ENCODE measurements around the gene SDCBP2.

SDCBP2 gene

DNA sequence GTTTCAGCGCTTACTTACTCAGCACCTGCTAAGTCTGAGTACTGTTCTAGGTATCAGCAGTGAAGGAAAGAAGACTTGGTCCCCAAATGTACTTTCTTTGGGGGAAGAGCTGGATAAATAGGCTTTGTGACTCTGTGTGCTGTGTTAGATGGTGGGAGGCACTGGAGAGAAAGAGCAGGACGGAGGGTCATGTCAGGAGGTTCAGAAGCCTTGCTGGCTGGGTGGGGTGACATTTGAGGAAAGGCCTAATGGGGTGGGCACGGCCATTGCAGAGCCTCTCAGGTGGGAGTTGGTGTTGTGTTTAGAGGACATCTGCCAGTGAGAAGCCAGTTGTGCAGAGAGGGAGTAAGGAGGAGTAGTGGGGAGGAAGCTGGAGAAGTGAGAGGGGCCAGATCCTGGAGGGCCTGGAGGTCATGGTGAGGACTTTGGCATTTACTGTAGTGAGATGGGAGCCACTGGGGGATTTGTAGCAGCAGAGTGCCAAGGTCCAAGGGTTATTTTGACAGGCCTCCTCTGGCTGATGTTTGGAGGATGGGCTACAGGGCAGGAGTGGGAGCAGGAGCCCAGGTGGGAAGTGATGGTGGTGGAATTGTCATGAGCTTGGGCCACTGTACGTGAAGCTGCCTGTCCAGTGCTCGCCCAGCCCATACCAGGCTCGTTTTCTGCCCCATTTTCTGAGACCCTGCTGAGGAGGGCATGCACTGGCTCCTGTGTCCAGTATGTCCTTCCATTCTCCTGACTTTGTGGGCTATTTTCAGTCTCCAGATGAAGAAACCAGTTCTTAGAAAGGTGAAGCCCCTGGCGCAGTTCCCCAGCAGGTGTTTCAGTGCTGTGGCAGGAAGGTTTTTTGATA, 886 bp downstream of the SDCBP2 start:
- no peak for DNase-seq

DNA sequence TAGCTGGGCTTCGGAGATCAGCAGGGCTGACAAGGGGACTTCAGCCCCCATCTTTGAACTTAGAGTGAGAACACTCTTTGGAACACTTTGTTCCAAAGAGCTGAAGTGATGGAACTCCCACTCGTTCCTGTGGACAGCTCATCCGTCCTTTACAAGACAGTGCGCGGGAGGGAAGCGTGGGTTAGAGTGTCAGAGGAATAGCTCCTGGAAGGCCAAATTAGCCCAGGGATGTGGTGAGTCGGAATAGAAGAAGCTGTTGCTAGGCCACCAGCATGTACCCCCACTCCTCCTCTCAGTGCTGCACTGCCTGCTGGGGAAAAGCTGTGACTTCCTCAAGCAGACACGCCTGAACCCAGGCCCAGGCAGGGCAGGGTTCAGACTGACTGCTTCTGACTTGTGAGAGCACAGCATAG, 1.7 kb downstream of the SDCBP2 start:
- DNase-seq = no peak

DNA sequence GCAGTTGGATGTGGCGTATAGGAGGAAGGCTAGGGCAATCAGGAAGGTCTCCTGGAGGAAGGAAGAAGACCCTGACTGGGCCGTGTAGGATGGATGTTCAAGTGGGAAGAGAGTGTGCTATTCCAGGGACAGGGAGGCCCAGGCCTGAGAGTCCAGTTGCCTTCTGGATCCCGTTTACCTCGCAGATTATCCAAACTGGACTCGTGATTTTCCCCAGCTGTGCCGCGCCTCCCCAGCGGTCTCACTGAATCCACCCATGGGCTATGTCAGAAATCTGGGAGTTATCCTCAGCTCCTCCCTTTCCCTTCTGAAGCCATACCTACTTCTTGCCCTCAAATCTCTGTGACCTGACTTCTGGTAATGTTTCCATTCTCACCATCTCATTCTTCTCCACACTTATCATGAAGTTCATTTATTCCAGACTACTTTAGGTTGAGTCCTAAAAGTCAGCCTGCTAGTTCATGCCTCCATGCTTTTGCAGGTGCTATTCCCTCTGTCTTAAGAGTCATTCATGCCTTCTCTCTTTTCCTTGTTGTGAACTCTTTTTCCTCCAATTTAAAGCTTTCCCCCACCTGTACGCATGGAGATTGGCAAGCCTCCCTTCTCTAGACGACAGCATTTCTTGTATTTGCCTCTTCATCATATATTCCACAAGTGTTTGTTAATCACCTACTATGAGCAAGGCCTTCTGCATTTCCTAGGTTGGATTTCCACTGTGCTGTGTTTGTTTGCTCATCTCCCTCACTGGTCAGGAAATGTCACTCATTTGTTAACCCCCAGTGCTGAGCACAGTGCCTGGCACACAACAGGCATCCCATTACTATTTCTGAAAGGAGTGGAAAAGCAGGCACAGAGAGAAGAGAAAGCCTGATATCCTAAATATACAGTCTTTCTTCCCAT, 2.7 kb downstream of the SDCBP2 start:
- no peak for DNase-seq

DNA sequence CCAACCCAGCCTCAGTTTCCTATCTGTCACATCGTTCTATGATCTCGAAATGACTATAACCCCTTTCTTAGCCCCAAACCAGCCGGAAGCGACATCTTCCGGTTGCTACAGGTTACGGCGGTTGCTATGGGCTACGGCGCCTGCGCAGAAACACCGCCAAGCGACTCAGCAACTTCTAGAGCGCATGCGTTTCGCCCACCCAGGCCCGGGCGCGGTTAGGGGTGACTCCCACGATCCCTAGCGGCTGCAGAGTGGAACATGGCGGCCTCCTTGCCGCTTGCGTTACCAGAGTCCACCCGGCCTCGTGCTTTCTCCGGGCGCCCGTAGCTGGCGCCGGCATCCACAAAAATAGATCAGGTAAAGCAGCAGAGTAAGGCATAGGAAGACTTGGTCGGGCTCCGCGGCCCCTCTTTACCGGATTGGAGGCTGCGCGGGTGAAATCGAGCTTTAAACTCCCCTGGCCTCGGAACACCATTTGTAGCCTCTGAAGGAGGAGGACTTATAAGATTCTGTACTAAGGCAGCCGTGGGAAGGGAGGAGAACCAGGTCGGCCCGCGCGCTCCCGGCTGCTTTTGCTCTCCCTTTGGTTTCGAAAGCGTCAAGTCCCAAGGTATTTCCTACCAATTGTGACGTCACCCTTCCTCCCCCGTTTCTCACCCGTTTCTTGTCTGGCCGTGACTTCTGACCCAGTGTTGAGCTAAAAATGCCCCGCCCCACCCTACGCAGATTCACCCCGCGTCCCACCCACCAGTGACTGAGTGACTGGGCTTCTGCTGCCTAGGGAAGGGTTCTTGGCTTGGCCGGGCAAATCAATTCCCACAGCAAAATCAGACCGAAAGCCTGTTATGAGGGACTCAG, 3.5 kb downstream of the SDCBP2 start:
- peak; percentile 98 for DNase-seq

DNA sequence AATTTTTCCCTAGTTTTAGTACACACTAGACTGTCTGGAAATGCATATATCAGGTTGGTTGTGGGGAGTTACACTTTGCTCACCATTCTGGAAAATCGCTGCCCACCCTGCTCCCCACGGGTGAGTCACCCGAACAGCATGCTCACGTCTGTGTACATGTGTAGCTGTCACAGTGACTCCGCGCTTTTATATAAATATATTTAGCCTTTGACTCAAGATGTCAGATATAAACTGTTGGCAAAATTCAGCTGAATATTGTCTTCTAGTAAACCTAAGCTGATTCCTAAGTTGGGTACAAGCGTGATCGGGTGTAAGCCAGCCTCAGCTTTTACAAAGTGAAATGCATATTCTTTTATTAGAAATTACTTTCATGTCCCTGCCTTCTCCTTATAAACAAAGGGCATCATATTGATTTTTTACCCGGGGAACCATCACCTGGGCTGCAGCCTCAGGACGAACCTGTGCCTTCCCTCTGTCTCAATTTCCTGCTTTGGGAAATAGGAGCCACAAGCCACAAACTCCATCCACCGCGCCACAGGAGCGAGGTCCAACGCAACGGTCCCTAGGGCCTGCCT, 4.3 kb downstream of the SDCBP2 start:
- no peak for DNase-seq

DNA sequence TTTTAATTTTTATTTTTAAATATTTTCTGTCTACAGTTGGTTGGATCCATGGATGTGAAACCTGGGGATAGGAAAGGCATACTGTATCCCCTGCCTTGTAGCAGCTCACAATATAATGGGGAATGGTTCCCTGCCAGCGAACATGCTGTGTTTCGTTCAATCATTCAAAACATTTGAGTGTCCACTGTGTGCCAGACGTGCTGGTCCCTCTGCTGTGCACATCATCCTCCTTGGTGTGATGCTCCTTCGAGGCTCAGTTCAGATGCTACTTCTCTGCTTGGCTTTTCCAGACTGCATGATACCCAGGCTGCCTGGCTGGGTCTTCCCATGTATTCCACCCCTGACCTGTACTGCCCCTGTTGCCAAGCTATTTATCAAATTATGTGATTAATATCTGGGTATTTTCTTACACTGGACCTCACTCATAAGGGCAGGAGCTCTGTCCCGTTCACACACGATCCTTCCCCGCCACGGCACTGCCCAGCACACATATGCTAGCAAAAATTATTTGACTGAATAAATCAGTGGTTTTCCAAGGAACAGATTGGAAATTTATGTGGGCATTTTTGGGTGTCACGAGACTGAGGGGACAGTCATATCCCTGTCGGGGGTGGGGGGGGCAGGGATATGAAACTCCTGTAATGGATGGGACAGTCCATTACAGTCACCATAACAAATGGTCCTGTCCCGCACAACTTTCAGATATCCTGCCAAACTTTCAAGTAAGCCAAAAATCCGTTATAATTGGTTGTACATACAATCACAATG, 4.9 kb downstream of the SDCBP2 start:
- DNase-seq = no peak

DNA sequence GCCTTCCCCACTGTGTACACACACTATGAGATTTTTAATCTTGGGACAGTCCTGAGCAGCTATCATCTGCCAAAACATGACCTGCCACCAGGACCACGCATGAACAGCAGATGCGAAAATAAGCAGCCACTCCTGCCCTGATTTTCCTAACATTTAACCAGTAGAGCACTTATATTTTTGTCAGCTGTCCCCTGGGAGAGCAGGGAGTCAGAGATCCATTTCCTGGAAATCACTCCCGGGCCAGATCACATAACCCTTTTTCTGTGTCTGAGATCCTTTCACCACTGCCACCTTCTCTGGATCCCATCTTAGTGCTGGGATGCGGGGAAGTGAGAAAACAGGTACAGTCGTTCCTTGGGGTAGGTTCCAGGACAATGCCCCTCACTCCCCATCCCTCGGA, 5.7 kb downstream of the SDCBP2 start:
- no peak for DNase-seq

DNA sequence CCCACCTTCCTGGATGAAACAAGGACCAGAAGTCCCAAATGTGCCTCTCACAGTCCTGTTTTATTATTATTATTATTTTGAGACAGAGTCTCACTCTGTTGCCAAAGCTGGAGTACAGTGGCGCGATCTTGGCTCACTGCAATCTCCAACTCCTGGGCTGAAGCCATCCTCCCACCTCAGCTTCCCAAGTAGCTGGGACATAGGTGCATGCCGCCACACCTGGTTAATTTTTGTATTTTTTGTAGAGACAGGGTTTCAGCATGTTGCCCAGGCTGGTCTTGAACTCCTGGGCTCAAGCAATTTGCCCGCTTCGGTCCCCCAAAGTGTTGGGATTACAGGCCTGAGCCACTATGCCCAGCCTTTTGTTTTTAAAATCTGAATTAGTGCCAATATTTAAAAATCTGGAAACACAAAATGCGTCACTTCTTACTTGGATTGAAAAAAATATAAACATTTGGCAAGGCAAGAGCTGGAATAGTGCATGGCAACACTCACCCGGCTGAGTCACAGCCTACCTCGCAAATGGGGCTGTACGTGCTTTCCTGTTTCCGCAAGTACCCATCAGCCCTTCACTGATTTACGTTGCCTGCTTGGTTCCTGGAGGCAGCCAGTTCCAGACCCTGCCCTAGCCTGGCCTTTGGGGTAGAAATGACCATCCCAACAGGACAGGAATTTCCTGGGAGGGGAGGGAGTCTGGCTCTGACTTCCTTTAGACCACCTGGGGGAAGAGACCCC, 6.3 kb downstream of the SDCBP2 start:
- DNase-seq = no peak

DNA sequence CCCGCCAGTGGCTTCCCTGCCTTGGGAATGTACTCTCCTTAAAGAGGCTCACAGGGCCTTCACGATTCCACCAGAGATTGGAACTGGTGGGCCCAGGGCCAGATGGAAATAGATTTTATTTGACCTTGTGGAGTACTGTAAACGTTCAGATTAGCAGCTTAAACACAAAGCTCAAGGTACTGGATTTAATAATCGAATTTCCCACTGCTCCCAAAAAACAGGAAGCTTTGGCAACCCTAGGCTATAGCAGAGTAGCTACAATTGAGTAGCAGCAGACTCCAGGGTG, 7.3 kb downstream of the SDCBP2 start:
- DNase-seq = no peak

DNA sequence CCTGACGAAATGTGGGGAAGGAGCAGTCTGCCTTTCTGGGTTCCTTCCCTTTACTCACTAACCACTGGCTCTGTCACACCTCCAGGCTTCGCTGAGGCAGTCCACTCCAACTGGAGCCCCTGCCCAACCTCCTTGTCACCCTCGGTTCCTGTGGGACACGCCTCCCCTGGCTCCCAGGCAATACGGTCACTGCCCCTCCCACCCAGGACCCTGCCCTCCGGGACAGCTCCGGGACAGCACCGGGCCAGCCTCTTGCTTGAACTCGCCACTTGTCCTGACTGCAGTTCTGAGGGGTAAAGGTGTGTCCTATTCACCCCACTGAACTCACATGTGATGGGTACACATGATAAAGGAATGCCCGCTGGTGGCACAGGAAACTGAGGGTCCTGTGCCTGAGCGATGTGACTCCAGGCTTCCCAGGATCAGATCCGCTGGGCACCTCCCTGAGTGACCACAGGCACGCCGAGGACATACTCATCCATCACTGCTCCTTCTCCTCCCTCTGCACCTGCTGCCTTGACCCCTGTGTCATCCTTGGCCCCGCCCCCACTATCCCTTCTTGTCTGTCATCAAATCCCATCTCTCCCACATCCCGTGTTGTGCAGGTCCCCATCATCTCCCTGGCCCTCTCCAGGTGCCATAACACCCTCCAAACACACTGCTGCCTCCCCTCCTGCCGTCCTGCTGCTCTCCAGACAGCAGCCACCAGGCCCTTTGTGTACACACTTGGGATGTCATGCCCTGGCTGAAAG, 7.9 kb downstream of the SDCBP2 start:
- DNase-seq = no peak

DNA sequence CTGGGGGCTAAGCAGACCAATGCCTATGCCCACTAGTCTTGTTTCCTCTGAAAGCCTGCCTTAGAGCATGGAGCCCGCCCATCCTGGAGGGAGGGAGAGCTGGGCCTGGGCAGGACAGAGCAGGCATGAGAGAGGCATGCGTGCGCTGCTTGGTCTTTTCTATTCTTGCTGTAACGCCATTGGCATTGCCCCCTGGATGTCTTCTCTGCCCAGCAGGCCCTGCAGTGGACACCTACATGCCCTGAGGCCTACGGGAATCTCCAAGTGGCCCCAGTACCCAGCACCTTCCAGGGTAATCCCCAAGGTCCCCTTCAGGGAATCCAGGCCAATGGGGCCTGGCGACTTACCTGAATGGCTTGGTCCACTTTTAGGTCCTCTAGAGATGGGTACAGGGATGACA, 8.9 kb downstream of the SDCBP2 start:
- no peak for DNase-seq

DNA sequence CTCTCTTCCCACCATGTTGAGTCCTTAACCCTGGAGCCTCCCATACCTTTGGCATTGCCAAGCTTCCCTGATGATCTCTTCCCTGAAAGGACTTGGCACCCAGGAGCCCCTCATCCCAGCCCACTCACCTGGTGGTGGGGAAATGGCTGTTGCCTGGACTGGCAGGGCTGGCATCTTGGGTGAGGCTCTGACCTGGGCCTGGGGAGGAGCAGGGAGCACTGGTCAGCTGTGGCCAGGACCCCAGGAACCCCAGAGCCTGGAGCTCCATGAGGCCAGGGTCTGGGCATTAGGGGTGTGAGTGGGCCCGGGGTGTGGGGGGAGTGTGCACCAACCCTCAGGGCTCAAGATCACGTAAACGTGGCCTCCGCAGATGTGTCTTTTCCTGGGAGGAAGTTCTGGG, 9.5 kb downstream of the SDCBP2 start:
- DNase-seq = no peak

DNA sequence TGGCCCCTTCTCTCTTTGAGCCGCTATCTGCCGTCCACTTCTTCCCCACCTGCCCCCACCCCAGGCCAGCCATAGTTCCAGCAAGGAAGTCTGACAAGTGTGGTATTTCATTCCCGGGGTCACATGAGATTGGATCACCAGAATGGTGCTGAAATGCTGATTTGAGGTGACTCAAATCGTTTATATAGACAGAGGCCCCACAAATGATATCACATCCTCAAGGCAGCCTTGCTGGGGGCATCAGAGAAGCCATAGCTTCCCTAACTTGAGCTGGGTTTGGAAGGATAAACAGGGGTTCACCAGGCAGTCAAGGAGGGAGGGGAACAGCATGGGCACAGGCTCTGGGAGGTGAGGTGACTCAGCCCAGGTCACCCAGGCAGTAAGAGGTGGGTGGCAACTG, 9.9 kb downstream of the SDCBP2 start:
- no peak for DNase-seq

DNA sequence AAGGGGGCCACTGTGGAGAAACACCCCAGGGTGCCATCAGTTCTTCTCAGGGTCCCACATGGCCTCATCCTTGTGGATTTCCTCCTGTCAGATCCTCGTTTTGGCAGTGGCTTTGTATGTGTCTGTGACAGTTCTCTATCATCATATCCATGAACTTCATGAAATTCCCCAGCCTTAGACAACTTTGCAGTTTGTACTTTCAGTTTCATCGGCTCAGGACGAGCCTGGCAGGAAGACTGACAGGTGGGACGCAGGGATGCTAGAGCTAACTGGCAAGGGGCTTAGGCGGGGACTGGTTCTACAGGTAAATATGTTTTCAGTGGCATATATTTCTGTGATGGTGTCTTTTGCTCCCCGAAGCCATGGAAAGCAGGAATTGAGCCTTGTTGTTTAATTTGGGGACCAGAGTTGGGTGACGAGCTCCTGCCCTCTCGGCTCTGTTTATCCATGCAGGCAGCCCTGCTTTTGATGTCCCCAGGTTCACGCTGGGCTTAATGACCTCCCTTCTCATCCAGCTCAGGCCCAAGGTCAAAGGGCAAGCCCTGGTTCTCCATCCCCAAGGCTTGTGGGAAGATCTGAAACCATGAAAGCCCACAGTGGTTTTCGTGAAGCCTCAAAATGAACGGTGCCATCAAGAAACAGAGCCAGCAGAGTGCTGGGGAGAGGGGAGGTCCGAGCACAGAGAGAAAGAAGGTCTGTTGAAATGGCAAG, 11.2 kb downstream of the SDCBP2 start:
- DNase-seq = no peak

DNA sequence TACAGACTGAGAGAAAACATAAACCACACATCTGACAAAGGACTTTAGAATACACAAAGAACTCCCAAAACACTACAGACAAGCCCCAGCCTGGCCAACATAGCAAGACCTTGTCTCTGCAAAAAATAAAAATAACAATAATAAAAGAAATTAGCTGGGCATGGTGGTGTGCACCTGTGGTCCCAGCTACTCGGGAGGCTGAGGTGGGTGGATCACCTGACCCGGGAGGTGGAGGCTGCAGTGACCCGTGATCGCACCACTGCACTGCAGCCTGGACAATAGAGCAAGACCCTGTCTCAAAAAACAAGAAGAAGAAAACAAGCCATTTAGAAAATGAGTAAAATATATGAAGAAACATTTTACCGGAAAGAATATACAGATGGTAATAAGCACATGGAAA, 13.1 kb downstream of the SDCBP2 start:
- DNase-seq = no peak

DNA sequence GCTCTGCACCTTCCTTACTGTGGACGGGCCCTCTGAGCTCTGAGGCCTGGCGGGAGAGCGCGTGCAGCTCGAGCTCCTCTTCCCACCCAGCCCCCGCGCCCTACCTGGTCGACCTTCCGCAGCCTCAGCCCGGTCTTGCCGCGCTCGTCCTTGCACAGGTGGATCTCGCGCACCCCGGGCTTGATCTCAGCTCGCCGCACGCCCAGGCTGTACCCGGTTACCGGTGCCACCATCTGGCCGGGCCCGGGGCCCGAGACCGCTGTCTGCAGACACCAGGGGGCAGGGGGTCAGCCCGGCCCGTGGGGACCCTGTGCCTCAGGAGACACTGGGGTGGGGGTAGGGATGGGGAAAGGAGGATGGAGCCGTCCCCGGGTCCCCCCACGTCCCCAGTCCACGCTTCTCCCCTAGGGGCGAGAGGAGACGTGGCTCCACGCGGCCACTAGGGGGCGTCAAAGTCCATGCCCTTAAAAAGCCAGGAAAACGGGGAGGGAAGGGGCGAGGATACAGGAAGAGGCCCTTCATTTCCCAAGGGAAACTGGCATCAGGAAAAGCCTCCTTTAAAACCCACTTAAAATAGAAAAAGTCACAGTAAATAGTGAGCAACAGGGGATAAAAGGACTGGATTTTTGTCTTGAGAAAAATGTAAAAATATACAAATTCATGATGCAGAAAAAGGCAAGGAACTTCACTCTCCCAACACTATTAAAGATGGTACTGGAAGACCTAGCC, 15.5 kb downstream of the SDCBP2 start:
- DNase-seq = peak; percentile 73

DNA sequence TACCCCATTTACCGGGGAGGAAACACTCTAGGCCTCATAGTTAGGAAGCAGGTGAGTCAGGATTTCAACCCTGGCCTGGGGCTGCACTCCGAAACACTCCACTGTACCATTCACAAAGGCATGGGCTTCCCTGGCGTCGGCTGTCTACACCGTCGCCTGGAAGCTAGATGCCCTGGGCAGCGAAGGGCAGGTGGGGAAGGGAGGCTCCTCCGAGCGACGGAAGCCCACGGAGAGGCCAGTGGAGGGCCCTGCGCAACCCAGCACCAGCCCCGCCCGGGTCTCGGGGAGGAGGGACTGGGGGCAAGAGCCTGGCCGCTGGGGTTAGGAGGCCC, 16.1 kb downstream of the SDCBP2 start:
- DNase-seq = no peak

DNA sequence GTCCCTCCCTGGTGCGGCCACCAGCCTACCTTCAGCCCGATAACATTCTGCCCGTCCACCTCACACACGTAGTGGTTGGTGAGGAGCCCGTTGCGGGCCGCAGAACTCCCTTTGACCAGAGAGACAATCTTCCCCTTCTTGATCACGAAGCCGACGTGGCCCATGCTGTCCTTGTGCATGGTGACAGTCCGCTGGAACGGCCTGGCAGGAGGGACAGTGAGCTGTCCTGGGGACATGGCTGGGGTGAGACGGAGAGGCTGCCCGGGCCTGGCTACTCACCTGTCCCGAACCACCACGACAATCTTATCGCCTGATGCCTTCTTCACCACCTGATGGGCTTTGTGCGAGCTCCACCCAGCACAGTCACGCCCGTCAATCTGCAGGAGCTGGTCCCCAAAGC, 16.6 kb downstream of the SDCBP2 start:
- DNase-seq = no peak

DNA sequence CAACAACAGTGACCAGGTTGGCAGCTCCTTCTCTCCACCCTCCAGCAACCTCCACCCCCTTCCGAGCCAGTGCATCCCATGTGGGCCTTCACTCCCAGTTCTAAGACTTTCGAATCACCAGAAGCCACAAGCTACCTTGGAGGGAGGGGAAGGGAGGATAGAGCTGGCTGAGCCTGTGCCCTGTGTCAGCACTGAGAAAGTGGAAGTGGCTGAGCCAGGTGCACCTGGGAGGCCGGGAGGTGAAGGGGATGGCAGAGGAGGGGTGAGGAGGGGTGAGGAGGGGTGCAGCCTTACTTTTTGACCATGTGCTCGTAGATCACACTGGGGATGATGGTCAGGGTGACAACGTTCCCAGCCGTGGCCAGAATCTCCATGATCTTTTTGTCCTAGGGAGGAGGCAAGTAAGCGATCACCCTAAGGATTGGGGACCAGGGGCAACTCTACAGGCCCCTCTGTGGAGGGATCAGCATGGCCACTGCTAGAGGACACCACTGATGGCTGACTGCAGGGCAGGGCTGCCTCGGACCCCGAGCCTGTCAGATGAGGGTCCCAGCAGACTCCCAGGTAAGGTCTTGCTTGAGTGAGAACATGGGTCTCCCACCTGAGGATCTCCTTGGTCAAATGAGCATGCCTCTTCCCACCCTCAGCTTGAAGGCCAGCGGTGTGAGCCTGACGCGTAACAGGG, 18.3 kb downstream of the SDCBP2 start:
- DNase-seq = no peak

Data from right hindlimb (tissue), 1 donor.